ENCODE data around the gene ZNF627.

The ZNF627 gene

GRCh38 chr19:11639245-11639601 is 41.9 kb downstream of the ZNF627 start:
- no peak for TF ChIP-seq CTCF (conservative IDR thresholded peaks at IDR 0.05; ENCODE audit: low read length)

GRCh38 chr19:11639602-11640471 is 42.6 kb downstream of the ZNF627 start:
- peak; percentile 82 for DNase-seq (ENCODE audit: low read depth)
- no peak for TF ChIP-seq CTCF (conservative IDR thresholded peaks at IDR 0.05; ENCODE audit: low read length)
- H3K4me3 ChIP-seq (ENCODE audit: low read length) = peak overlapping the region; percentile 78

More at GRCh38 chr19:11639245-11639601, 41.9 kb downstream of the ZNF627 start:
- DNase-seq (ENCODE audit: low read depth) = no peak
- no peak overlapping the region for H3K4me3 ChIP-seq (ENCODE audit: low read length)

- no peak for DNase-seq (ENCODE audit: low read depth)
- TF ChIP-seq CTCF (conservative IDR thresholded peaks at IDR 0.05; ENCODE audit: low read length) = no peak
- H3K4me3 ChIP-seq (ENCODE audit: low read length) = no peak overlapping the region
Observed at GRCh38 chr19:11641244-11641643, 44.0 kb downstream of the ZNF627 start.

GRCh38 chr19:11642902-11643301 is 45.6 kb downstream of the ZNF627 start:
- no peak for DNase-seq (ENCODE audit: low read depth)
- no peak for TF ChIP-seq CTCF (conservative IDR thresholded peaks at IDR 0.05; ENCODE audit: low read length)
- no peak overlapping the region for H3K4me3 ChIP-seq (ENCODE audit: low read length)

GRCh38 chr19:11649941-11650340 is 52.7 kb downstream of the ZNF627 start:
- H3K4me3 ChIP-seq (ENCODE audit: low read length) = no peak overlapping the region
- peak; percentile 63 for DNase-seq (ENCODE audit: low read depth)
- no peak for TF ChIP-seq CTCF (conservative IDR thresholded peaks at IDR 0.05; ENCODE audit: low read length)

GRCh38 chr19:11651062-11651461 is 53.8 kb downstream of the ZNF627 start:
- DNase-seq (ENCODE audit: low read depth) = no peak
- H3K4me3 ChIP-seq (ENCODE audit: low read length) = no peak overlapping the region
- no peak for TF ChIP-seq CTCF (conservative IDR thresholded peaks at IDR 0.05; ENCODE audit: low read length)

- no peak for DNase-seq (ENCODE audit: low read depth)
- no peak for TF ChIP-seq CTCF (conservative IDR thresholded peaks at IDR 0.05; ENCODE audit: low read length)
- no peak overlapping the region for H3K4me3 ChIP-seq (ENCODE audit: low read length)
Observed at GRCh38 chr19:11652056-11652455, 54.8 kb downstream of the ZNF627 start.

Measured in AG10803 (cell line).